Sigmoid colon (tissue), 3 donors: ENCODE data around the gene UBN1.
"Not testable (repeated sequence)": the region's sequence is repeated elsewhere in the genome, so short reads cannot be mapped to it uniquely, and the experiment has no call there.

ENCODE experiments used
- POLR2A ChIP-seq, 2 donors: fragments of 450-650 bp; IDR thresholded peaks; one replicate each; pipeline ENCODE4 v1.6.1; 2016; ENCODE audit warnings: antibody characterized with exemption in 2 of 2, mild to moderate bottlenecking in 2 of 2, moderate library complexity in 2 of 2
- TF ChIP-seq, protein P1 (sequence below), 4 experiments: fragments of 450-650 bp in 3 of 4; fragments of 200-600 bp in 1 of 4; IDR thresholded peaks; one replicate each; pipeline ENCODE4 v1.5.1; 2016 to 2019; ENCODE audit warnings: antibody characterized with exemption in 4 of 4, mild to moderate bottlenecking in 3 of 4, moderate library complexity in 2 of 4

DNA sequence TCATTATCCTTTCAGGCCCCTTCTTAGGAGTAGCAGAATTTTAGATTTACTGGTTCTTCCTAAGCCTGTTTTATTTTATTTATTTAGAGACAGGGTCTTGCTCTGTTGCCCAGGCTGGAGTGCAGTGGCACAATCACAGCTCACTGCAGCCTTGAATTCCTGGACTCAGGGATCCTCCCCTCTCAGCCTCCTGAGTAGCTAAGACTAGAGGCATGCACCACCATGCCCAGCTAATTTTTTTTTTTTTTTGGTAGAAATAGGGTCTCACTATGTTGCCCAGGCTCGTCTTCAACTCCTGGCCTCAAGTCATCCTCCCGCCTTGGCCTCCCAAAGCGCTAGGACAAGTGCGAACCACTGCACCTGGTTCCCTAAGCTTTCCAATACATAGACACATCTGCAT is 82.3 kb downstream of the UBN1 start:
- TF ChIP-seq, protein P1, sequence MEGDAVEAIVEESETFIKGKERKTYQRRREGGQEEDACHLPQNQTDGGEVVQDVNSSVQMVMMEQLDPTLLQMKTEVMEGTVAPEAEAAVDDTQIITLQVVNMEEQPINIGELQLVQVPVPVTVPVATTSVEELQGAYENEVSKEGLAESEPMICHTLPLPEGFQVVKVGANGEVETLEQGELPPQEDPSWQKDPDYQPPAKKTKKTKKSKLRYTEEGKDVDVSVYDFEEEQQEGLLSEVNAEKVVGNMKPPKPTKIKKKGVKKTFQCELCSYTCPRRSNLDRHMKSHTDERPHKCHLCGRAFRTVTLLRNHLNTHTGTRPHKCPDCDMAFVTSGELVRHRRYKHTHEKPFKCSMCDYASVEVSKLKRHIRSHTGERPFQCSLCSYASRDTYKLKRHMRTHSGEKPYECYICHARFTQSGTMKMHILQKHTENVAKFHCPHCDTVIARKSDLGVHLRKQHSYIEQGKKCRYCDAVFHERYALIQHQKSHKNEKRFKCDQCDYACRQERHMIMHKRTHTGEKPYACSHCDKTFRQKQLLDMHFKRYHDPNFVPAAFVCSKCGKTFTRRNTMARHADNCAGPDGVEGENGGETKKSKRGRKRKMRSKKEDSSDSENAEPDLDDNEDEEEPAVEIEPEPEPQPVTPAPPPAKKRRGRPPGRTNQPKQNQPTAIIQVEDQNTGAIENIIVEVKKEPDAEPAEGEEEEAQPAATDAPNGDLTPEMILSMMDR (IDR thresholded peaks at IDR 0.05): not testable (repeated sequence)
- TF ChIP-seq POLR2A (IDR thresholded peaks at IDR 0.05): not testable (repeated sequence)
